Activated T-cell treated with anti-CD3 and anti-CD28 coated beads, Interleukin-2, amount 50 U/mL, for 1 hour (primary cell): ENCODE measurements around the gene SEZ6L.

Experiments used
- DNase-seq: peaks from one replicate; pipeline ENCODE4 v3.0.0-alpha.2; 2020

Gene SEZ6L

DNA sequence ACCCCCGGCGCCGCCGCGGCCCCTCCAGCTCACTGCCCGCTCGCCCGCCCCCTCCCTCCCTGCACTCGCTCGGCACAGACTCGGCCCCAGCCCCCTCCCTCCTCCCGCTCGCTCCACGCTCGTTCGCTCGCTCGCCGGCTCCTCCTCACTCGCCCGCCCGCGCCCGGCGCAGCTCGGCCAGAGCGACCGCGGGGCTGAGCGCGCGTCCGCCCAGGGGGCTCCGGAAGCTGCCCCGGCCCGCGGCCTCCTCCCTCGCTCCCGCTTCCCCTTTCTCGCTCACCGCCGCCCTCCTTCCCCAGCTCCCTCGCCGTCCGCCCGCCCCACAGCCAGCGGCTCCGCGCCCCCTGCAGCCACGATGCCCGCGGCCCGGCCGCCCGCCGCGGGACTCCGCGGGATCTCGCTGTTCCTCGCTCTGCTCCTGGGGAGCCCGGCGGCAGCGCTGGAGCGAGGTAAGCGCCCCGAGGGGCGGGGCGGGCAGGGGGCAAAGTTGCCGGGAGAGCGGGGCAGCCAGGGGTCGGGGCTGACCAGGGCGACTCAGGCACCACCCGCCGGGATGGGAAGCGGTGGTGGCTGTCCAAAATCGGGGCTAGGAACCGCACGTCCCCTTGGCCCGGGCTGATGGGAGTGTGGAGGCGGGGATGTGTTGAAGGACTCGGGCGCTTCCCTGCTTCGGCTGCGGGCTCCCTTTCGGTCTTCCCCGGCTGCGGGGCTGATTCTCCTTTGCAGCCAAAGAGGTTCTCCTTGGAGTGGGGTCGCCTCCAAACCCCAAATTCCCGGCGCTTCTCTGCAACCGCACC is at the start of gene SEZ6L:
TSS of gene SEZ6L (plus strand) at position 148 of the 797 bp plus-strand sequence. CDS start at position 356, 208 bp downstream.
- DNase-seq = no peak

DNA sequence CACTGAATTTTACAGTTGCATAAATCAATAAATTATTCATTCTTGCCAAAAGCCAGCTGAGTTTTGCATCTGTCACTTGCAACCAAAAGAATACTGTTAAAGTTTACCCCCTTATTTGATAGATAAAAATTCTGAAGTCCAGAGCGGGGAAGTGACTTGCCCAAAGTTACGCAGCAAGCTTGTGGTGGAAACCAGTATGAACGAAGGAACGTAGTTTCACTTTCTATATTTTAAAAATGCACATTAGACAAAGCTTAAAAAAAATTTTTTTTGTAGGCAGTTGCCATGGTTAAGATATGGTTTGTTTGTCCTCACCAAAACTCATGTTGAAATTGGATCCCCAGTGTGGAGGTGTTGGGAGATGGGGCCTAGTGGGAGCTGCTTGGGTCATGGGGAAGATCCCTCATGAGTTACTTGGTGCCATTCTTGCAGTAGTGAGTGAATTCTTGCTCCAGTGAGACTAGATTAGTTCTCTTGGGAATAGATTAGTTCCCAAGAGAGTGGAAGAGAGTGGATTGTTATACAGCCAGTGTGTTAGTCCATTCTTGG is 46.3 kb upstream of the SEZ6L start:
- DNase-seq = no peak

DNA sequence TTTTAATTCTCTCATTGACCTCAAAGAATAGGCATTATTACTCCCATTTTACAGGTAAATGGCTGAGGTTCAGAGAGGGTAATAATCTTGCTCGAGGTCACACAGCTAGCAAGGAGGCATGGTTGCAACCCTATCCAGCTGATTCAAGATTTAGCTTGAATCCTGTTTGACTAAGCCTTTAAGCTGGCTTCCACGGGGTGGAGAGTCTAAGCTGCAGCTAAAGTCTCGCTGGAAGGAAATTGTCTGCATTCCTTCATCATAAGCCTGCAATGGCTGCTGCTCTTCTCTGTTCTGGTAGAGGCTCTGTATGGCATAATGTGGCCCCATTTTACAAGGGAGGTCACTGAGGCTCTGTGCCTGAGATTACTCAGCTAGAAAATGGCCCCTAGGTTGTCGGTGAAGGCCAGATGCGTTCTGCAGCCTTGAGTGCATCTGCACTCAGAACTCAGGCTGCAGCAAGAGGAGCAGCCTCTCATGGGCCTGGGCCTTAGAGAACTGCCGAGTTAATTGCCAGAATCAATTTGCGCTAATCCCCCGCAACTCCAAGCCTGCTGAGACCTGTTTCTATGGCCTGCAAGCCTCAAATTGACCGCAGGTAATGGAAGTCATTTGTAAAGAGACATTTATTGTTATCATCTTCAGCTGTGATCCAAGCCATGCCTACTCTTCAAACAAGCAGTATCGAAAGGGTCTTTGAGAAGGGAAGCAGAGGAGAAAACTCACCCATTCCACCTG is 44.1 kb upstream of the SEZ6L start:
- no peak for DNase-seq

DNA sequence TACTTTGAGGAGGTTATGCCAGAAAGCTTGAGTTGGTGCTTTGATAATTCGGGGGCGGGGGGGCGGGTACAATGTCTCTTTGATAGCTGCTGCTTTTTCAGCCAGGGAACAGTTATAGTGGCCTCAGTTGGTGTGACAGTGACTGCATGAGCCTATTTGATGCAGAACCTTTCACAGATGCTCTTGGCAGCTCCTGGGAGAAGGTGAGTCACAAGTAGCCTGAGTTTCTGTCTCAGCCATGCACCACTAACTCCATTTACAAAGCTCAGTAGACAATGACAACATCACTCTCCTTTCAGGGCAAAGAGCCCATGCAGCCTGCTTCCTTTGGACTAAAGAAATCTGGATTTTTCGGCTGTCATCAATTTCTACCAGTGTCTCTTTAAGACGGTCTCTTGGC is 42.1 kb upstream of the SEZ6L start:
- DNase-seq = no peak

DNA sequence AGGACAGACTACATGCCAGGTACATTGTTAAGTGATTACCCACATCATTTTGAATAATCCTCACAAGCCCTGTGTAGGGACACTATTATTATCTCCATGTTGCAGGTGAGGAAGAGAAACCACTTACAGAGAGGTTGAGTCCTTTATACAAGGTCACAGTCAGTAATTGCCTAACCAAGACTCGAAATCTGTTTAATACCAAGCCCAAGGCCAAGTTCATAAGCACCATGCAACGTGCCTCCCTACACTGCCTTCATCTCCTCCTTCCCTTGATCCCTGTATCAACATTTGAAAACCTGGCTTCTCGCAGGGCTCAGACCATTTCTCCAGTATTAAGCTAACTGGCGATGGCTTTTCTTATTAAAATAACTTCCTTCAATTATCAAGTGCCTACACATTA is 41.7 kb upstream of the SEZ6L start:
- no peak for DNase-seq

DNA sequence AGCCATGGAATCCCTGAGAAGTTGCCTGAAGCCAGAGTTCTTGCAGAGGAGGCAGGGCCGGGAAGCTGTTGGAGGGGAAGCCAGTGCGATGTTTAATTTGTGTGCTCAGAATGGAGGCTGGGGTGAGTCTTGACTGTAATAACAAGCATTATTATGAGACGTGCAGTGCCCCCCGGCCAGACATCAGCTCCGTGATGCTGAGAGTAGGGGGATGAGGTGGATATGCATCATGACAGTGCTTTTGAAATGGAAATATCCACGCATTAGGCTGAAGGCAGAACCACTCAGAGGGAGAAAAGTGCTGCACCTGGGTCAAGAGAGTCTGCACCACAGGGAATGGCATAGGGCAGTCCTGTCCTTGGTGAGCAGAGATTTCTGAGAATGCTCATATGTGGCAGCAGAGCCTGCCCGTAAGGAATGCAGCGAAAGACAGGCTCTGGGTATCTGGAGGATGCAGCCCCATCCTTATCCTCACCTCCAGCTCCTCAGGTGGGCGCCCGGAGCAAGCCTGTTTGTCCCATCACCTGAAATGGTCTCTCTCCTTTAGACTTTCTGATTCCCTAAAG is 37.6 kb upstream of the SEZ6L start:
- no peak for DNase-seq

DNA sequence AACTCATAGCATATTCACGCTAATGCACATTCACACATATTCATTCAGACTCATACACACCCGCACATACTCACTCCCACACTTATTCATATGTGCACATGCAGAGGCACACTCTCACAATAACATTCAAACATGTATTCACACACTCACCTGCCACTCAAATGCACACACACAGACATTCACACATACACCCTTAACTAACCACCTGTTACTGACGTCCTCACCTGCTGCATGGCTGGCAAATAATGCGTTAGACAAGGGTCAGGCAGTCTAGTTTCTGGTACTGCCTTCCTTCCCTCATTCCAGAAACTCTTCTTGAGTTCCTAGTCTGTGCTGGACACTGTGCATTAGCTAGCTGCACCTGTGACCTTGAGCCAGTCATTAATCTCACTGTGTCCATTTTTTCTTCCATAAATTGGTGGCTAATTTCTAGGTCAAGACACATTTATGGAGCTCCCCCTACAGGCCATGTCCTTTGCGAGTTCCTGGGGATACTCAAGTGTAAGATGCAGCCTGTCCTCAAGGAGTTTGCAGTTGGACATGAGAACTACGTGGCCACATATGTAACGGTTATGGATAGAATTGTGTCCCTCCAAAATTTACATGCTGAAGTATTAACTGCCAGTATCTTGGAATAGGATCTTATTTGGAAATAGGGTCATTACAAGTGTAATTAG is 34.5 kb upstream of the SEZ6L start:
- no peak for DNase-seq

DNA sequence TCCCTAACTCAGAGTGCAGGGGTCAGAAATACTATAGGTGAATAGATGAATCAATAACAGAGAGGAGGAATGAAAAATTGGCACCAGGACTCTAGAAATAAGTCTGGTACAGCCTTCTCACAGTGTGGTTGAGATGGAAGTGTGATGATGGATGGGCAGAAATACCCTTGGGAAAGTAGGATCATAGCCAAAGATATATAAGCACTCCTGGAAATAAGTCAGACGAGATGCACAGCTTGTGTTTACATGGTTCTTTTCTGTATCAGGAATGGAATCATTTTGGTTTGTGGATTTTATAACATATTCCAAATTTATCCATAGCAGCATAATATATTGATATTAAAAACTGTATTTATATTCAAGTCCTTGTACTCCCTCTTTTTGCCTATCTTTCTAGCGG is 33.5 kb upstream of the SEZ6L start:
- no peak for DNase-seq

DNA sequence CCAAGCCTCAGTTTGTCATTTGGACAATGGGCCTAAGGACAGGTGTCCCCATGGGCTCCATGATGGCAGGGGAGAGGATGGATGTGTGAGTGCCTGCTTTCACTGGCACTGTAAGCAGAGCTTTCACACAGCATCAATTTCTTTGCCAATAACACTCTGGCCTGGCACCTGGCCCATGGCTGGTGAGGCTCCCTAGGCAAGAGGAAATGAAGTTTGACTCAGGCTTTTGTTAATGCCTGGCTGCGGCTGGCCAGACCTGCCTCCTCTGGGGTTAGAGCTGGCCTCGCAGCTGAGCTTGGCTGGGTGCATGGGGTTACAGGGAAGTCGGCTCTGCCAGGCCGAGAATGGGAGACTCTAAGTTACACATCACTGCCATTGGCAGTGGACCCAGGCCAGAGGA is 30.0 kb upstream of the SEZ6L start:
- no peak for DNase-seq

DNA sequence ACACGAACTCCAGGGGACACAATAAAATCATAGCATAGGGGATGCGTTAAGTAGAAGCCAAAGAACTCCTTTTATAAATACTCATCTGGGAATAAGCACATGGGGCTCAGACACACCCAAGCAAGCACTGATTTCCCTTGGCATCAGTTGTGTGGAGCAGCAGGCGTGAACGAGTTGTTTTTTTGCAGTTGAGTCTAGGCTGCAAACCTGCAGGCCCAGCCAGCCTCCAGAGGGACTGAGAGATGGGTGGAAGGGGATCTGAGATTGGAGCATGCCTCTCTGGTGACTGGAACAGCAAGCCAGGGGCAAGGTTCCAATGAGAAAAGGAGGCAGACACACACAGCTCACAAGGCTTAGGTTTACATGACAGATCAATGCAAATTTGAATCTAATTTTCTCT is 27.4 kb upstream of the SEZ6L start:
- DNase-seq = no peak

DNA sequence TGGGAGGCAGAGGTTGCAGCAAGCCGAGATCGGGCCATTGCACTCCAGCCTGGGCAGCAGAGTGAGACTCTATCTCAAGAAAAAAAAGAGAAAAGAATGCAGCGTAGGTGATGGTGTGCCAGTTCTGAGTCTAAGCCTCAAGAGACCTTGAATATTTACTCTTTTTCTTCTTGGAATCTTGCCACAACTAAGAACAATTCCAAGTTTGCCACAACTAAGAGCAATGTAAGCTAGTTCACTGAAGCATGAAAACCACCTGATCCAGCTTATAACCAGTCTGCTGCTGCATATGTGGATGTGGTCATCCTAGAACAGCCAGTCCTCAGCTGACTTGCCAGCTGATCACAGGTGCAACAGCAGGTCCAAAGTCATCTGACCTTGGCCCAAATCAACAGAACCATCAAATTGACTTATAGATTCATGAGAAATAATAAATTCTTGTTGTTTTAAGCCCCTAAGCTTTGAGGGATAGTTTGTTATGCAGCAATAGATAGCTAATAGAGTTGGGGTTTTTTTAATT is 25.4 kb upstream of the SEZ6L start:
- no peak for DNase-seq

DNA sequence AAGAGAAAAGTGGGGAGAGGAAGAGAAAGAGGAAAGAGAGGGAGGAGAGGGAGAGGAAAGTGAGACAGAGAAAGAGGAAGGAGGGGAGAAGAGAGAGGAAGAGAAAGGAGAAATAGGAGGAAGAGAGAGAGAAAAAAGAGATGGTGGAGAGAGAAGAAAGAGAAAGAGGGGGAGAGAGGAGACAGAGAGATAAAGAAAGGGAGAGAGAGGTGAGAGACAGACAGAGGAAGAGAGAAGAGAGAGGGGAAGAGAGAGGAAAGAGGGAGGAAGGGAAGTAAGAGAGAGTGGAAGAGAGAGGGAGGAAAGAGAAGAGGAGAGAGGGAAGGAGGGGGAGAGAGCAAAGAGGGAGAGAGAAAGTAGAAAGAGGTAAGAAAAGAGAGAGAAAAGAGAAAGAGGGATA is 9.4 kb upstream of the SEZ6L start:
- DNase-seq = no peak

DNA sequence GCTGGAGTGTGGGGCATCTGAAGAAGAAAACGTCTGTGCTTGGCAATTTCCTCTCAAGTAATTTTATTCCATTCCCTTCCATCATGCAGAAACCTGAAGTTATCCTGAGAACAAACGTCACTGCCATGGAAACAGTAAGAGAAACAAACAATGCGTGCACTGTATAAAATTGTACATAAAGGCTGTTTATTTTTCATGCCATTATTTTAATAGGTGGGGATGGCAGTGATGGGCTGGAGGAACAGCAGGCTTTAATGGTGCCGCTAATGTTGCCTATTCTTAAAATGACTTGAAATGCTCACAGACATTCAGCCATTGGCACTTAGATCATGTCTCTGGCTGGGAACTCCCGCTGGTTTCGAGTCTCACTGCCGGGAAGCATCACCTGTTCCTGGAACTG is 7.5 kb upstream of the SEZ6L start:
- DNase-seq = no peak

DNA sequence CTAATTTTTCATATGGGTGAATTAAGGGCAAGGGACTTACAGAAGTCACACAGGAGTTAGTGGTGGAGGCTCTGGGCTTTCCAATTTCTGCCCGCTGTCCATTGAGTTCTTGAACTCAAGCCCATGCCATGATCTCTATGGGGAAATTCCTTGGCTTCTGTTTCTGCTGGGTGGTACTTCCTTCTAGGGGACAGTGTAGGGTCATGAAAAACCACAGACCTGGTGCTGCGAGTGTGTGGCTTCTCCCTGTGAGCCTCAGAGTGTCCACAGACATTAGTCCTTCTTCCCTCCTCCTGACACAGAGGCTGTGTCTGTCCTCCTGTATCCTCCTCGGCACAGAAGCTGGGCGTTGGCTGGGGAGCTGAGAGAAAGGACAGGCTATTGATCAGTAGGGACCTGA is 6.3 kb upstream of the SEZ6L start:
- DNase-seq = no peak

DNA sequence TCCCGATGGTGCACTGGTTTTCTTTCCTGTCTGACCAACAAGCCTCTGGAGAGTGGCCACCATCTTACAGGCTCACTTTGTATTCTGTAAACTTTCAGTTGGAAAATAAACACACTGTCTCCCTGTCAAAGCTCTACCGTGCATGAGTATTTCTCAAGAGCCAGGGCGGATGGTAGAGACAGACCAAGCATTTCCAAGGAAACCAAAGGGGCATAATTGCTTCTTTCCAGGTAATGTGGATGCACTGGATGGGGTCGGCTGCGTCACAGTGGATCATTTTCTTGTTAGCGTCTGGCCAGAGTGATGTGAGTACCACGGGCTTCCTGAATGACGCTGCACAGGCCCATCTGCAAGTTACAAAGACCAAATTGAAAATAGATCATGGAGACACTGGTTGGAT is 5.1 kb upstream of the SEZ6L start:
- no peak for DNase-seq

DNA sequence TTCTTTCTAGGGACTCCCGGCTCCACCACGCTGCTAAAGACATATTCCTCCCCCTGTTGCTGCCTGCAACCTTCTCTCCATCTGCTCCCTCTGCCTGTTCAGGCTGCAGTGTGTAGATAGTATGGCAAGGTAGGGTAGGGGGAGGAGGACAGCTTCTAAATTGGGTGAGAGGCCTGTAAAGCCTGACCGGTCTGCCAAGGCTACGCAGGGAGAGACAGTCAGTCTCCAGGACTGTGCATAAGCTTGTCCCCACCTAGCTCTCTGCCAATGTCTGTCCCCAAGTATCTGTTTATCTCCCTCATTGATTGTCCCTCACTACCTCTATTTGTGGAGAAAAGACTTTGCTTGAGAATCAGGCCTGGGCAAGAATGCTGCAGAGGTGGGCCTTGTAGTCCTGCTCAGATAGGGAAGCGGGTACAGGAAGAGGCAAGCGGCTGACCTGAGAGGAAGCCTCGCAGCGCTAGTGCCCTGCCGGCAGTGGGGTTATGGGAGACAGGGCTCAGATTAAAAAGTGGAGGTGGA is 871 bp upstream of the SEZ6L start:
- no peak for DNase-seq

DNA sequence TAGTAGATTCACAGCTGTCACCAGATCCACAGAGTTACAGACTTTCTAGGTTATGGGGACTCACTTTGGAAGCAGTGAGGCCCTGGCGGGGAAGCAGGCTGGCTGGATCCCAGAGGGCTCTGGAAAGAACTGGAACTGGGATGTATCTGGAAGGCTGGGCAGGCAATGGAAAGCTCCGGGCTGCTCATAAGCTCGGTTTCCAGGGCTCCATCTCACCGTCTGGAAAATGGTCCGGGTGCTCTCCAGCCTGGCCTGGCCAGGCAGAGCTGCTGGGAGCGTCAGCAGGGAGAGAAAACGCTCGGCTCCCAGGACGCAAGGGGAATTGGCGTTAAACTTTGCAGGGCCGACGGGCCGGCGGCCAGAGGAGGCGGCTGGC is 335 bp upstream of the SEZ6L start:
- no peak for DNase-seq

DNA sequence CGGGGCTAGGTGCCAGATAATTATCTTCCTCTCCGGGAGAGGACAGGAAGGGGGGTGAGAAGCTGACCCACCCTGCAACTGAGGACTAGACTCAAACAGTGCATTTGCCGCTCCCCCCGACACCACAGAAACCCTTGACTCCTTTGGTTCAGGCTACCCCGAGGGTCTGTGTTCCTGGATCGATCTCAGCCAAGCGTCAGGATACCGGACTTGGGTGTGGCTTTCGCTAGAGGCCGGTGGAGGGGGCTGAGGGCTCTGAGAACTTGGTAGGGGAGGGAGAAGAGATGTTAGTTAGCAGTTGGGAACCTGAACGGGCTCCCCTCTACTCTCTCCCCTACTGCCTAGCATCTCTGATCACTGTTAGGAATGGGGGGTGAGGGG is 840 bp downstream of the SEZ6L start:
- DNase-seq = no peak

DNA sequence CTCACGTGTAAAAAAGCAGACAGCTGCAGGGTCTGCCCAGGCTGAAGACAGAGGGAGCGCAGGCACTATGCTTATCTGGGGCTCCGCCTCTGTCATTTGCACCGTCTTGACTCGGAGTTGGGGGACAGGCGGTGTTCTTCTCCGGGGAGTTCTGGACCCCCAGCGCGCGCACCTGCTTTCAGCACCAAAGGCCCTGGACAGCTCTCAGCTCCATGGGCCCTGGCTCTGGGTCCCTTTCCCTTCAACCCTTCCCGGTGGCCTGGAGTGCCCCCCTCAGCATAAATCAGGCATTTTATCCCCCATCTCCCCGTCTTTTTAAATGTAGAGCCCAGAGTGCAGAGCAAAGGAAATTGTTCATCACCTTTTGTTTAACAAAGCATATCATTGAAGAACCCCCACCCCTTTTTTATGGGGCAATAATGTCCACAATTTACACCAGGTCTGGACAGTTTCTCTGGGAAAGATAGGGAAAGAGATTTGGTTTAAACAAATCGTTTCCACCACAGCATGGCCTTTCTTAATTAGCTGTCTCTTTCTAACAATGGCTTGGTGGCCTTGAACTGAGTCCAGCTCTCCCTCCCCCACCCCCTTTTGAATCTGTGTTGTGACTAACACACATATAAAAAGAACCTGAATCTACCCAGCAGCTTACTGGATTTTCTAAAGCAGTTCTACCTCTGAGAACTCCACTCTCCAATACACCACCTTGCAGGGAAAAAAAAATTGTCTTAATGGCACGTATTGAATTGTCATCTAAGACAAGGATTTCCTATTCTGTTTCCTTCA is 1.7 kb downstream of the SEZ6L start:
- no peak for DNase-seq

DNA sequence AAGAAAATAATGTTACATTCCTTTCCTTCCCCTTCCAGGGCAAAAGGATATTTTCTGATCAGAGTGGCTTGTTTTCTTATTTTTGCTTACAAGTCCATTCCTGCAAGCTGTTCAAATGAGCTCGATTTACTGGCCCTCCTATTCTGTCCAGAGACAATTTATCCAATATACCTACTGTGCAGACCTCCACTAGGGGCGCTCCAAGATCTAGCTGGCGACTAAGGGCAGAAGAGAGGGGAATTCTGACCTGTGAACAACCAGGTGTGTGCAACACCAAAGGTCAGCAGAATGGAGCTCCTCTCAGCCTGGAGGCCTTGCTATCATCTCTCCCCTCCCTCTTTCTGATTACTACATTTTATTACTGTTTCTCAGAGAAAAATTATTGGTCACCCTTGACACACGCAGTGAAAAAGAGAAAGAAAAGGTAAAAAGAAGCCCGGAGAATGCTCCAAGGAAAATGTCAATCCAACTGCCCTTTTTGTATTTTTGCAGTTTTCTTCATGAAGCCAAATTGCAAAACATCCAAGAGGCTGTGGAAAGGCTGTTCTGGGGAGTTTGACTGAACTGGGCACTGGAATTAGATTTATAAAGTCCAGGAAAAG is 3.2 kb downstream of the SEZ6L start:
- no peak for DNase-seq

DNA sequence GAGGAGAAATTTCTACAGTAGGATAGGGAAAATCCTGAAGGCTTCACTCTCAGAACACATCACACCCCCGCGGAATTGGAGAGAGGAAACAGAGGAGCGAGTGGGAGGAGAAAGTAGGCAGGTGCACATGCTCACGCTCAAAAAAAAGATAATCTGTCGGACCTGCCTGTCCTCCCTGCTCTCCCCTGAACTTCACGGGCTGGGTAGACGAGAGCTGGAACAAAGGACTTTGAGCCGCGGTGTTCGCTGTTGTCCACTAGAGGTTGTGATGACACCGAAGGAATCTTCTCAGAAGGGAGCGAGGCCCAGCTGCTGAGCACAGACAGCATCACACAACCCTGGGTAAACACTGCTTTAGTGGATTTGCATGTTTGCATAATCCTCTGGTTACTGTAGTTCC is 5.0 kb downstream of the SEZ6L start:
- no peak for DNase-seq

DNA sequence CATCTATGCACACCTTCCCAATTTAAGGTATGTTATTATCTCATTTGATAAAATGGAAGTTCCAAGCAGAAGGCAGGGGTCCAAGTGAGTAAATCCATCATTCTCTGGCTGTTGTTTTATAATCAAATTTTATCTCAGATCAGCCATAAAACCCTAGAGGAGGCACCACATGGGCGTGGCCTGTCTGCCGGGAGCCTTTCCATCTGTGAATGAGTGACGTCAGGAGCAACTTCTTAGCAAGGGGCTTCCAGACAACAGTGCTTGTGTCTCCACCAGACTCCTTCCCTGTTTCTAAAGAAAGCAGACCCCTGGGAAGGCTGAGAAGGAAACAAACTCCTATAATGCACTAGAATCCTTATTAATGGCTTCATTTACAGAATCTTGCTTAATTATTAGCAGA is 13.5 kb downstream of the SEZ6L start:
- DNase-seq = no peak
